GM19240 (cell line): Measurements from ENCODE around the gene DNAH3.

Experiments used
- DNase-seq: peaks from one replicate; pipeline ENCODE4 v3.0.0; 2011; ENCODE audit warnings: low spot score; ENCODE audit not compliant: insufficient read length

DNAH3 gene

GRCh38 chr16:20883554-20884239 lies 266.9 kb downstream of the DNAH3 start:
- DNase-seq, result no peak
